MCF 10A (cell line): Measurements from ENCODE around the gene BACH2. TPM values are rescaled to one million over a fixed set of nuclear protein-coding genes. Genes with fewer than 3 reads are reported as not detected.
A peak's percentile ranks its signal among the peaks of the same experiment; 100 is the strongest.

Source experiments
- BruUV-seq: library from RNA; stranded (reverse); fragments of 400-500 nt; replicated peaks from 2 replicates; lab custom pipeline; 2021; lab: Mats Ljungman, UMichigan
- CTCF ChIA-PET: fragments of 300-600 bp; sonication (Branson Sonifier 250); formaldehyde crosslinking; extraction: SDS; loops from one replicate; lab custom pipeline; 2021; ENCODE audit warnings: antibody characterized with exemption, inconsistent platforms; lab: Yijun Ruan, JAX
- POLR2A ChIA-PET: fragments of 300-600, 350-650 bp; sonication (Branson Sonifier 250); formaldehyde crosslinking; extraction: SDS; loops from one replicate; lab custom pipeline; 2020; ENCODE audit warnings: antibody characterized with exemption, inconsistent platforms; lab: Yijun Ruan, JAX
- DNase-seq: peaks from one replicate; pipeline ENCODE4 v3.0.0-alpha.2; 2018; ENCODE audit not compliant: unreplicated experiment
- H3K27ac Mint-ChIP-seq: one replicate; pipeline ENCODE4 v1.8.0; 2022; ENCODE audit warnings: mild to moderate bottlenecking, low read depth, mixed read lengths; ENCODE audit not compliant: unreplicated experiment
- H3K27me3 Mint-ChIP-seq: one replicate; pipeline ENCODE4 v1.8.0; 2022; ENCODE audit warnings: mixed read lengths; ENCODE audit not compliant: insufficient read depth, unreplicated experiment
- H3K36me3 Mint-ChIP-seq: one replicate; pipeline ENCODE4 v1.8.0; 2022; ENCODE audit warnings: mild to moderate bottlenecking, moderate library complexity, mixed read lengths; ENCODE audit not compliant: insufficient read depth, unreplicated experiment
- H3K4me1 Mint-ChIP-seq: one replicate; pipeline ENCODE4 v1.8.0; 2022; ENCODE audit warnings: mixed read lengths; ENCODE audit not compliant: insufficient read depth, unreplicated experiment
- H3K4me3 Mint-ChIP-seq: one replicate; pipeline ENCODE4 v1.8.0; 2022; ENCODE audit warnings: mild to moderate bottlenecking, moderate library complexity, mixed read lengths; ENCODE audit not compliant: unreplicated experiment
- H3K9me3 Mint-ChIP-seq: one replicate; pipeline ENCODE4 v1.8.0; 2022; ENCODE audit warnings: mixed read lengths; ENCODE audit not compliant: unreplicated experiment
- intact Hi-C: fragments of 100-400 bp; cut with micrococcal nuclease; formaldehyde crosslinking; loops from 2 replicates; pipeline ENCODE4 v1.14.1; 2022
- total RNA-seq: library from RNA; stranded (reverse); gene quantifications from 2 replicates; pipeline ENCODE4 v1.2.3, GENCODE V29; 2022
- TF ChIP-seq, protein P1 (sequence below): fragments of 200-600 bp; IDR thresholded peaks from one replicate; pipeline ENCODE4 v1.8.0; 2022; ENCODE audit warnings: antibody characterized with exemption, mild to moderate bottlenecking; ENCODE audit not compliant: unreplicated experiment

The BACH2 gene
- total RNA-seq, 1 experiment from 2014 or later, result 9.9 TPM

DNA sequence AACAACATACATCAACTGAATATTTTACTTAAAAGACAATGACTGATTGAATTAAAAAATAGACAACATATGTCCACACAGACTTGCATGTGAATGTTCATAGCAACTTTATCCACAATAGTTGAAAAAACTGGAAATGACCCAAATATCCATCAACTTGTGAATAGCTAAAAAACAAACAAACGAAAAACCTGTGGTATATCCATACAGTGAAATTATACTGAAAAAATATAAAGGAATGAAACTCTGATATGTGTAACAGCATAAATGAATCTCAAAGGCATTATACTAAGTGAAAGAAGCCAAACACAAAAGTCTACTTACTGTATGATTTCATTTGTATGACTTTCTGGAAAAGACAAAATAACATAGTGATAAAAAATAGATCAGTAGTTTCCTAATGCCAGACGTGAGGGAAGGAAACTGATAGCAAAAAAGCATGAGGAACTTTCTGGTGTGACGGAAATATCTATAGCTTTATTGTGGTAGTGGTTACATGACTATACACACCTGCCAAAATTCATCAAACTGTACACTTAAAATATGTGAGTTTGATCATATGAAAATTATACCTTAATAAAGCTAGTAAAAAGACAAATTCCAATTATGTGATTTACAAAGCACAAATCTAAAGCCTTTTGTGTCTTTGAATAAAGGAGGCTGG is 123.2 kb downstream of the BACH2 start:
- Mint-ChIP-seq H3K27ac (no peak overlapping the region), H3K4me1 (peaks cover 22% of the 10 kb centered on the region), H3K9me3 (no peaks in the 10 kb centered on the region), H3K36me3 (no peaks in the 10 kb centered on the region), H3K4me3 (no peak overlapping the region), H3K27me3 (no peaks in the 10 kb centered on the region)
- POLR2A ChIA-PET, result interaction anchor here (0.6 to 0.7 kb wide), 2 partner anchors 257 to 371 kb away, joined by 3 read pairs; no protein-coding TSS in a partner anchor
- DNase-seq, result no peak
- CTCF ChIA-PET, result interaction anchor here (1.1 to 1.5 kb wide), 3 partner anchors 75 to 233 kb away, joined by 3 to 6 read pairs (median 4); no protein-coding TSS in a partner anchor
- intact Hi-C loops, result no loop called here
- no TSS peak for BruUV-seq
- TF ChIP-seq, protein P1, sequence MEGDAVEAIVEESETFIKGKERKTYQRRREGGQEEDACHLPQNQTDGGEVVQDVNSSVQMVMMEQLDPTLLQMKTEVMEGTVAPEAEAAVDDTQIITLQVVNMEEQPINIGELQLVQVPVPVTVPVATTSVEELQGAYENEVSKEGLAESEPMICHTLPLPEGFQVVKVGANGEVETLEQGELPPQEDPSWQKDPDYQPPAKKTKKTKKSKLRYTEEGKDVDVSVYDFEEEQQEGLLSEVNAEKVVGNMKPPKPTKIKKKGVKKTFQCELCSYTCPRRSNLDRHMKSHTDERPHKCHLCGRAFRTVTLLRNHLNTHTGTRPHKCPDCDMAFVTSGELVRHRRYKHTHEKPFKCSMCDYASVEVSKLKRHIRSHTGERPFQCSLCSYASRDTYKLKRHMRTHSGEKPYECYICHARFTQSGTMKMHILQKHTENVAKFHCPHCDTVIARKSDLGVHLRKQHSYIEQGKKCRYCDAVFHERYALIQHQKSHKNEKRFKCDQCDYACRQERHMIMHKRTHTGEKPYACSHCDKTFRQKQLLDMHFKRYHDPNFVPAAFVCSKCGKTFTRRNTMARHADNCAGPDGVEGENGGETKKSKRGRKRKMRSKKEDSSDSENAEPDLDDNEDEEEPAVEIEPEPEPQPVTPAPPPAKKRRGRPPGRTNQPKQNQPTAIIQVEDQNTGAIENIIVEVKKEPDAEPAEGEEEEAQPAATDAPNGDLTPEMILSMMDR, result no peak

- Mint-ChIP-seq H3K36me3 (no peaks in the 10 kb centered on the region), H3K27me3 (no peaks in the 10 kb centered on the region), H3K27ac (no peak overlapping the region), H3K4me3 (no peak overlapping the region), H3K9me3 (no peaks in the 10 kb centered on the region), H3K4me1 (peaks cover 7% of the 10 kb centered on the region)
- TF ChIP-seq, protein P1, result no peak
- intact Hi-C loops, result no loop called here
- POLR2A ChIA-PET, result no interaction called here
- no peak for DNase-seq
- CTCF ChIA-PET, result no interaction called here
- BruUV-seq, result no TSS peak
Measured at GRCh38 chr6:90170601-90171000, 126.0 kb downstream of the BACH2 start.

- TF ChIP-seq, protein P1, result no peak
- no TSS peak for BruUV-seq
- Mint-ChIP-seq H3K36me3 (no peaks in the 10 kb centered on the region), H3K4me1 (no peaks in the 10 kb centered on the region), H3K4me3 (no peak overlapping the region), H3K9me3 (no peaks in the 10 kb centered on the region), H3K27me3 (no peaks in the 10 kb centered on the region), H3K27ac (no peak overlapping the region)
- DNase-seq, result no peak
- ChIA-PET POLR2A (interaction anchor here (0.6 to 1.3 kb wide), 3 partner anchors 9 to 26 kb away, joined by 3 to 4 read pairs (median 3); no protein-coding TSS in a partner anchor), CTCF (interaction anchor here (0.6 to 1.2 kb wide), 2 partner anchors 78 to 214 kb away, joined by 3 read pairs; no protein-coding TSS in a partner anchor)
- intact Hi-C loops, result no loop called here
Measured at GRCh38 chr6:90169374-90169773, 127.3 kb downstream of the BACH2 start.

DNA sequence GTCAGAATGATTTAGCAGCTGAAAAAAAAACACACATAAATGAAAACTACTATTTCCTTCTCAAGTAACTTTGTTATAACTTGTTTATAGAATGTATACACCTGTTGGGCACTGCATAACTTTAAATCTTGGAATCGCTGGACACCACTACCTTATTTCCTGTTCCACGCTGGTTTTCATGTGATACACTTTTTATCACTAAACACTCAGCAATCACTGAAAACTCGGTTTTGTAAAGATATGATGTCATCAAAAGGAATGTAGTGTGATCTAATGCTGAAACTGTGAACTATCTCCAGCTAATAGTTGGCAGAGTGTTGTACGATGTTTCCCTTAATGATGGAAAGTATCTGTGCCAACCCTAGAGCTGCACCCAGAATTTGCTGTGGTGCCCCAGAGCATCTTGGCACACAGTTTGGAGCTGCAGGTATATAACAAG is 127.9 kb downstream of the BACH2 start:
- intact Hi-C loops, result no loop called here
- no peaks in the 10 kb centered on the region for H3K36me3 Mint-ChIP-seq
- peak overlapping the region; percentile 51 for H3K27ac Mint-ChIP-seq
- no peak for DNase-seq
- no peaks in the 10 kb centered on the region for H3K4me1 Mint-ChIP-seq
- H3K4me3 Mint-ChIP-seq, result no peak overlapping the region
- TF ChIP-seq, protein P1, result no peak
- no peaks in the 10 kb centered on the region for H3K27me3 Mint-ChIP-seq
- no TSS peak for BruUV-seq
- H3K9me3 Mint-ChIP-seq, result no peaks in the 10 kb centered on the region
- CTCF ChIA-PET, result interaction anchor here (0.6 to 1.2 kb wide), 2 partner anchors 35 to 78 kb away, joined by 3 read pairs; no protein-coding TSS in a partner anchor
- POLR2A ChIA-PET, result interaction anchor here (0.6 to 1.3 kb wide), 3 partner anchors 9 to 50 kb away, joined by 3 to 4 read pairs (median 4); no protein-coding TSS in a partner anchor
